Activated gamma-delta T cell treated with Interleukin-2 at 50 U/mL for 16 hours (primary cell): ENCODE results near the gene UBE2F.
"Not testable (repeated sequence)": the region's sequence is repeated elsewhere in the genome, so short reads cannot be mapped to it uniquely, and the experiment has no call there.

Source experiments
- DNase-seq: peaks from one replicate; pipeline ENCODE4 v3.0.0-alpha.2; 2020

The UBE2F gene

GRCh38 chr2:237946423-237946822, 20.4 kb upstream of the UBE2F start:
- DNase-seq = no peak

- DNase-seq = not testable (repeated sequence)
Measured at GRCh38 chr2:237951354-237951753, 15.5 kb upstream of the UBE2F start.

- DNase-seq = no peak
Measured at GRCh38 chr2:237951878-237952277, 14.9 kb upstream of the UBE2F start.

DNA sequence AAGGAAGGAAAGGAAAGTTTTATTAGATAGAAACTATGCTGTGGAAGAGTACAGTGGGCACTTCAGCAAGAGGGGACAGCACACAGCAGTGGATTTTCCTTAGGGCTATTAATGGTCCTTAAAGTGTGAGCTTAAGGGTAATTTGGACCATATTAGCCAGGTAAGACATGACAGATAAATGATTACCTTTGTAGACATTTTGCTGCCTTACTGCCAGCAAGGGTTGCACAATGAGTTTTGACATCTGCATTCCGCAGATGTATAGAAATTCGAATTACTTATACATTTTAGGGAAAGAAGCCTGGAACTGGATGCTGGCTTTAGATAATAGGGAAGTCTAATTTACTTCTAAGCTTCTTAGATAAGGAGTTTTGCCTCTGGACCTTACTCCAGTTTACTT, 14.0 kb upstream of the UBE2F start:
- DNase-seq = no peak

- DNase-seq = no peak
Measured at GRCh38 chr2:237955640-237956401, 11.0 kb upstream of the UBE2F start.

- no peak for DNase-seq
Measured at GRCh38 chr2:237956402-237956736, 10.4 kb upstream of the UBE2F start.

DNA sequence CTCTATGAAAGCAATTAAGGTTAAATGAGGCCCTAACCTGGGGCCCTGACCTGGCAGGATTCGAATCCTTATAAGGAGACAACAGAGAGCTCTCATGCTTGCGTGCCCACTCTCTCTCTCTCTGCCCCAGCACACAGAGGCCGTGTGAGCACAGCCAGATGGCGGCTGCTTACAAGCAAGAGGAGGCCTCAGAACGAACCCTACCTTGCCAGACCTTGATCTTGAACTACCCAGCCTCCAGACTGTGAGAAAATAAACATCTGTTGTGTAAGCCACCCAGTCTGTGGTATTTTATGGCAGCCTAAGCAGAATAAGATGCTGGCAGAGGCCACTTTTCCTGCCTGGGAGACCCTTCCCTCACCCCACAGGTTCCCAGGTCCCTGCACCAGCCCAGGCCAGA, 5.2 kb upstream of the UBE2F start:
- DNase-seq = no peak

GRCh38 chr2:237962432-237963084, 4.3 kb upstream of the UBE2F start:
- no peak for DNase-seq

GRCh38 chr2:237963490-237963991, 3.3 kb upstream of the UBE2F start:
- DNase-seq = not testable (repeated sequence)

GRCh38 chr2:237964194-237964577, 2.6 kb upstream of the UBE2F start:
- DNase-seq = no peak

DNA sequence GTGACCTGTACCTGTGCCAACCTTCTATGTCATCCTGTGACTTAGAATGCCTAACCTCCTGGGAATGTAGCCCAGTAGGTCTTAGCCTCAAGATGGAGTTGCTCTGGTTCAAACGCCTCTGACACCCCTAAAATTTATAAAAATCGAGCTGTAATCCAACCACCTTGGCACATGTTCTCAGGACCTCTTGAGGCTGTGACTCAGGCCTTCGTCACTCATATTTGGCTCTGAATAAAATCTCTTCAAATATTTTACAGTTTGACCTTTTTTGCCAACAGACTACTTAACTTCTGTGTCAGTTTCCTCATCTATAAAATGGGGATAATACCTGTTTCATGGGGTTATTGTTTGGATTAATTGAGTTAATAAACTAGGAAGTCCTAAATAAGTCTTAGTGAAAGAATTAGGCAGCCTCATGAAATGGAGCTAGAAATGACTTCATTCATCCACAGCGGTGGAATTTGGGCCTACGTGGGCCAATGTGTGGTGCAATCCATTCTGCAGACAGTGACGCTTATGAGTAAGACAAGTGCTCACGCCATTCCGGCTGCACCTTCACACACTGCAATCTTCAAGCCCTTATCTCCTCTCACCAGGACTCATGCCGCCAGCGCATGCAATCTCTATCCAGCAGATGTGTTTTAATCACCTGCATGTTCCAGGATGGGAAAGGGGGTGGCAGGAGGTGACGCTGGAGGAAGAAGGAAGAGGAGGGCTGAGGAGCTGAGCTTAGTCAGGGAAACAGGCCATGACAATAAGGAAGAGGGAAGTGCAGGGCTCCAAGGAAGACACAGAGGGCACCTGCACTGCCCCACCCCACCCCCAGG, 2.0 kb upstream of the UBE2F start:
- no peak for DNase-seq

- DNase-seq = not testable (repeated sequence)
Measured at GRCh38 chr2:237965844-237966243, 970 bp upstream of the UBE2F start.

DNA sequence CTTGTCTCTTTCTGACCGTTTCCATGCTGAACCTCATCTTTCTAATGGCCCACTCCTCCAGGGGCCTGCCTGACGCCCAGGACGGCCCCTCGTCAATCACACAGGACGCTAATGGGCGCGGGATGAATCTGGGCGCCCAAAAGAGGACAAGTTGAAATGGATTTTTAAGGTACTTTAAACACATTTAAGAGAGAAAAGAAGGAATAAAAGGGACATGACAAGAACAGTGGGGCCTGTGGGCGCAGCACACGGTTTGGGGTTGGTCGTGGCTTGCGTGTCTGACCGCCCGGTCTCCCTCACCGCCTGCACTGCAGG, 607 bp upstream of the UBE2F start:
- DNase-seq = no peak

GRCh38 chr2:237967463-237967951, 693 bp downstream of the UBE2F start:
- no peak for DNase-seq

- DNase-seq = peak; percentile 24
Measured at GRCh38 chr2:237968048-237968862, 1.4 kb downstream of the UBE2F start.

GRCh38 chr2:237971661-237972060, 4.8 kb downstream of the UBE2F start:
- DNase-seq = no peak

- DNase-seq = no peak
Measured at GRCh38 chr2:237972211-237972610, 5.4 kb downstream of the UBE2F start.

DNA sequence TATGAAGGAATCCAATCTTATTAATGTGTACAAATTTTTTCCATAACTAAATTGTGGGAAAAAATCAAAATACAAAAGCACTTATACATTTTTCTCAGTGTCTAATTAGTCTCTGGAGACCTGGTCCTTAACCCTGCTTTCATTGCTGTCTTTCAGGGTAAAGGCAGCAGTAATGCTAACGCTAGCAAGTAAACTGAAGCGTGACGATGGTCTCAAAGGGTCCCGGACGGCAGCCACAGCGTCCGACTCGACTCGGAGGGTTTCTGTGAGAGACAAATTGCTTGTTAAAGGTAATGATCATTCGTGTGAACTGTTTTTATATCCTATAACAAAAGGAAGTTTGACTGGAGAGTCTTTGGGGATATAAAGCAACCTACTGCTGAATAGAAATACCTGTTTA, 6.1 kb downstream of the UBE2F start:
- DNase-seq = no peak

DNA sequence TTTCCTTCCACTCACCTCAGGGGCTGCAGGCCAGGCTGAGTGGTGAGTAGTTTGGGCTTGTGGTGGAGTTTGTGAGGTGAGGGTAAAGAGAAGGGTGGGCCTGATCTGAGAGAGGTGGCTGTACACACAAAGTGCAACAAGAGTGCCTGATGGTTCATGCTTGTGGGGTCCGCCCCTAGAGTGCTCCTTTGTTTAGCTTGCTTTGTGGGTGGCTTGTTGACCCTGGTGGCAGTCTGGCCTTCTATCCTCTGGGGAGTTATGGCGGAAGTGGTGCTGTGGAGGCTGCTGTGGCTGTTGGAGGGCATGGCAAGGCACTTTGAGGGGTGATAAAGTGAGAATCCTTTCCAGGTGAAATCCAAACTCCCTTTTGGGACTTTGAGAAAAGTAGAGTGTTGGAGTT, 10.6 kb downstream of the UBE2F start:
- DNase-seq = no peak

DNA sequence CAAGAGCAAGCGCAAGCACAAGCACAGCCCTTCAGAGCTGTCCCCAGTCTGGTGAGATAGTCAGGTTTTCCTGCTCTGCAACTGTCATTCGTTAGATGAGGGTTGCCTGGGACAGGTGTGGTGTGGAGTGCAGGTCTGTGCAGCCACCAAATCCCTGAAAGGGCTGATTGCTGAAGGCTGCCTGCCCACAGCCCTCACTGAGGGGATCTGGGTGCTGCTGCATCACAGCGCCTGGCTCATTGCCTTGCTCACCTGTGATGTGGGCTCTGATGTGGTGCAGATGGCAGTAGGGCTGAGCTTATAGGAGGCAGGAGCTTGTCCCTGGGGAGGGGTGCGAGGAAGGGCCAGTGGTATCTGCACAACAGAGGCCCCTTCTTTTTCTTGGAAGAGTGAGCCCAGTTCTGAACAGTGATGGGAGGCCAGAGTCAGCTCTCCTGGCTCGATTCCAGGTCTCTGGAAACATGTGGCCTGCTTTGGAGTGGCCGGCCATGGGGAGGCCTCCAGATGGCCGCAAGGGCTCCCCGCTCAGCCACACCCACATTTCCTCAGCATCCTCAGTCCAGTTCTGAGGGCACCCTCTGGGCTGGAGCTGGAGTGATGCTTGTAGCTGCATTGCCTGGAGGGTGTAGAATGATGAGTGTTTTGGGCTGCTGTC, 11.4 kb downstream of the UBE2F start:
- DNase-seq = no peak

GRCh38 chr2:237979331-237979730, 12.5 kb downstream of the UBE2F start:
- no peak for DNase-seq

GRCh38 chr2:237980087-237980486, 13.3 kb downstream of the UBE2F start:
- DNase-seq = no peak
